Stimulated activated CD8-positive, alpha-beta memory T cell treated with anti-CD3 and anti-CD28 coated beads, Interleukin-15, amount 100 ng/mL, for 4 hours (primary cell): ENCODE data around the gene S100A14.
"Not testable (repeated sequence)": the region's sequence is repeated elsewhere in the genome, so short reads cannot be mapped to it uniquely, and the experiment has no call there.

Experiments used
- DNase-seq, 2 donors: peaks; one replicate each; pipeline ENCODE4 v3.0.0-alpha.2; 2020; ENCODE audit warnings: low read depth in 2 of 2

S100A14 gene

GRCh38 chr1:153615406-153615805 lies 719 bp downstream of the S100A14 start:
- DNase-seq, result no peak

- no peak for DNase-seq
Observed at GRCh38 chr1:153614906-153615305, 1.2 kb downstream of the S100A14 start.

- no peak for DNase-seq
Observed at GRCh38 chr1:153614189-153614900, 1.8 kb downstream of the S100A14 start.

DNA sequence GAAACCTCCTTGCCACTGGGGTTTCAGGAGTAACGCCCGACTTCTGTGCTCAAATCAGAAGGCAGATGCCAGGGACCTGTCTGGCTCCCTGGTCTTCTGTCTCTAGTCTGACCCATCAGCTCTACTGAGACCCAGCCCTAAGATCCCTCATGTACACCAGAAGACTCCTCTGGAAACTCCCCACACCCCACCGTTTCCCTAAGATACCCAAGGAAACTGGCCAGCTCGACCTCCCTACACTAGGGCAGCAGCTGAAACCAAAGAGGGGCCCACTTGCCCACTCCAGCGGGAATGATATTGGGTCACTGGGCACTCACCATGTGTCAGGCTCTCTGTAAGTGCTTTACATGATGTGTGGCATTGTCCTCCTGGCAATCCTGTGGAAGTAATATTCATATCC lies 2.7 kb downstream of the S100A14 start:
- no peak for DNase-seq

DNA sequence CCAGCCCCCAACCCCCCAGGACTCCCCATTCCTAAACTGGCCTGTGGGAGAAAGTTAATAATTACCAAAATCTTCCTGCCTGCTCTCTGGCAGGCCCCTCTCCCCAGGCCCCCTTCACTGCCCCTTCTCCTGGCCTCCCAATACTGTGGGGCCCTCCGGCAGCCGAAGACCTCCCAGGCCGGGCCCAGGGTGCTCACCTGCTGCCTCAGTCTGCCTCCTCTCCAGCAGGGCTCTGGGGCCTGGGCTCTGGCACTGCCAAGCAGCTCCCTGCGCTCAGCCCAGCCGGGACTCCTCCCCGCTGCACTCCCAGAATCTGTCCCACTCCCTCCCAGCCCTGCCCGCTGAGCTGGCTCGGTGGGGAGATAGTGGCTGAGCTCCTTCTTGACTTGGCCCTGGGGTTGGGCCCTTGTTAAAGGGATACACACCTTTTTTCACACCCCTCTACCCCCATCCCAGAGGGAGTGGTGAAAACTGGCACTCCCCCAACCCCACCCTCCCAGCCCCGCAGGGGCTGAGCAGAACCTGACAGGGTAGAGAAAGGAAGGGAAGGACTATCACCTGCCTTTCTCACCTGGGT lies 3.3 kb downstream of the S100A14 start, which contains the start of gene S100A16:
Gene S100A16, minus strand, starts transcription at position 383 of the 577 bp plus-strand sequence. CDS start 4,986 bp downstream, outside the sequence.
- DNase-seq, result no peak

DNA sequence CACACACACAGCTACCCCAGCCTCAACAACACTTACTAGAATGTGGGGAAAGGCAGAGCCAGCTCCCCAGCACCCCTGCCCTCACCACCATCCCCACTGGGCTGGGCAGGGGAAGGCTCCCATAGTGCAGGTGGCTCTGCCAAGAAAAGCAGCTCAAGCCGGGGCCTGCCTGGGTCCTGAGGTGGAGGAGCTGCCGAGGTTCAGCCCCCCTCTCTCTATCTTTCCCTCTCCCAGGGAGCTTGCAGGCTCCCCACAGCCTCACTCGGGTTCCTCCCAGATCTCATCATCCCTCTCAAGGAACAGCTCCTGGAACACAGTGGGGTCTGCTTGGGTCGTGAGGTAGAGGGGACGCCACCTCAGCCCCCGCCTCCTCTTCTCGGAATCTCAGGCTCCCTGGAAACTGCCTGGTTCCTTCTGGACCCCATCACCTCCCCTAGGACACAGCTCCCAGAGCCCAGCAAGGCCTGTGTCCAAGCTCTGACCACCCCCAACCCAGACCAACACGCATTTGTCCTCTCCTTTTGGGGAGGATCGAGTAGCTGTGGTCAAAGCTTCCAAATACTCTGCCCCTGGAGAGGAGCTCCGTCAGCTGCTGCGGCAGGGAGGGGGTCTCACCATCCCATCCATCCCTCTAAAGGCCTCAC lies 3.9 kb downstream of the S100A14 start:
- no peak for DNase-seq

DNA sequence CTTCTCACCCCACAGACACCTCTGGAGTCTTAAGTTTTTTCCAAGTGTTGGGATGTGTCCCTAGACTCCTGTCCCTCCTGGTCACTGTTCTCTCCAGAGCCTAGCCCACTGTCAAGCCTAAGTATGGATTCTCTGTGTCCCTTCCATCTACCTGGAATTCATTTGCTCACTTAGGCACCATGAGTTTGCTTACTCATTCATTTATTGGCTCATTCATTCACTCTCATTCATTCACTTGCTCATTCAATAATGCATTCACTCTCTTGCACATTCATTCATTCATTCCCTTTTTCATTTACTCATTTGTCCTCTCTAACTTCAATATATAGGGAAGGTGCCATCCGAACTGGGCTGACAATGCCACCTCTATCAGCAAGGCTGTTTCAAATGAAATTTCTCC lies 4.8 kb downstream of the S100A14 start:
- no peak for DNase-seq

DNA sequence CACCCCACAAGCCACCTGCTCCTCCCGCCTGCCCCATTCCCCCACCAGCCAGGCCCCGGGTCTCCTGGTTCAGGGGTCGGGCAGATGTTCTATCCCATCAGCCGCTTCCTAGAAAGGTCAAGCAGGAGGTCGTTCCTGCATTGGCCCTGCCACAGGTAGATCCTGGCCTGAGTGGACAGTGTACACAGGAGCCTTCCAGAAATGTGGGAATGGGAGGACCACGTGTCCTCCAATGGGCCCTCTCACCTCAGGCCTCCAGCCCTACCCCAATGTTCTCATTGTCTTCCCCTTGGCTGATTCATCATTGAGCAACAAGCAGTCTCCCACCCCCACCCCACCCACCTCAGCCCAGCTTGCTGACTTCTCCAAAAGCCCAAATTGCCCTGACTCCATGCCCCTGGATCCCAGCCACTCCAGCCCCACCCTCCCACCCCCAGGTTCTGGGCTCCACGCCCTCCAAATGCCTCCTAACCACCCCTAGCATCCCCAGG lies 5.3 kb downstream of the S100A14 start:
- no peak for DNase-seq

GRCh38 chr1:153610334-153610733 lies 5.8 kb downstream of the S100A14 start:
- no peak for DNase-seq

DNA sequence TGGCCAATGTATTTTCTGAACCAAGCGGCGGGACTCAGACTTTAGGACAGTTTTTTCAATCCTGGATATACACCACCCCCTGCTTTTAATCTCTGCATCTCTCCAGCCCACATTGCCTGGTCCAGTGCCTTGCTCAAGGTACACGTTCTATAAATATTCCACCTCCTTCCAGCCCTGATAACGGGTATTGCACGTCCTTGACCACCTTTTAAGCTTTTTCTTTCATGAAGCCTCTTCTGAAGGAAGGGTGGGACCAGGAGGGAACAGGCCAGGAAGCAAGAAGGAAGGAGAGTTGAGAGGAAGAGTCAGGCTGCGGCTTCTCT lies 6.6 kb downstream of the S100A14 start:
- DNase-seq, result no peak

GRCh38 chr1:153608742-153609584 lies 7.2 kb downstream of the S100A14 start:
- no peak for DNase-seq

- no peak for DNase-seq
Observed at GRCh38 chr1:153608089-153608682, 7.9 kb downstream of the S100A14 start.

GRCh38 chr1:153607381-153607780 lies 8.7 kb downstream of the S100A14 start:
- DNase-seq, result no peak

DNA sequence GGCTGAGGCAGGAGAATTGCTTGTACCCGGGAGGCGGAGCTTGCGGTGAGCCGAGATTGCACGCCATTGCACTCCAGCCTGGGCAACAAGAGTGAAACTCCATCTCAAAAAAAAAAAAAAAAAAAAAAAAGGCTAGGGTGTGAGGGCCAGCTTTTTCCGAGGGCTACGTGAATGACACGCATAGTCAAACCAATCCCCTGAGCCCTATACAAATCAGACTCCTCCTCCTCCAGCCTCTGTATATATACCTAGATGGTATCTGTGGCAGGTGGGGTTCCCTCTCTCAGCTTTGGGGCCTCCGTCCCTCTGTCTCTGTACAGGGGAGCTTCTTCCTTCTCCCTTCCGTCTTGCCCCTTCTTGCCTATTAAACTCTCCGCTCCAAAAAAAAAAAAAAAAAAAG lies 9.9 kb downstream of the S100A14 start:
- DNase-seq, result no peak

- no peak for DNase-seq
Observed at GRCh38 chr1:153602749-153603148, 13.4 kb downstream of the S100A14 start.

GRCh38 chr1:153599847-153600246 lies 16.3 kb downstream of the S100A14 start:
- DNase-seq, result no peak

- no peak for DNase-seq
Observed at GRCh38 chr1:153598309-153599172, 17.6 kb downstream of the S100A14 start.

GRCh38 chr1:153597206-153597605 lies 18.9 kb downstream of the S100A14 start:
- no peak for DNase-seq

GRCh38 chr1:153592748-153593147 lies 23.4 kb downstream of the S100A14 start:
- no peak for DNase-seq

GRCh38 chr1:153588482-153588881 lies 27.6 kb downstream of the S100A14 start:
- no peak for DNase-seq

DNA sequence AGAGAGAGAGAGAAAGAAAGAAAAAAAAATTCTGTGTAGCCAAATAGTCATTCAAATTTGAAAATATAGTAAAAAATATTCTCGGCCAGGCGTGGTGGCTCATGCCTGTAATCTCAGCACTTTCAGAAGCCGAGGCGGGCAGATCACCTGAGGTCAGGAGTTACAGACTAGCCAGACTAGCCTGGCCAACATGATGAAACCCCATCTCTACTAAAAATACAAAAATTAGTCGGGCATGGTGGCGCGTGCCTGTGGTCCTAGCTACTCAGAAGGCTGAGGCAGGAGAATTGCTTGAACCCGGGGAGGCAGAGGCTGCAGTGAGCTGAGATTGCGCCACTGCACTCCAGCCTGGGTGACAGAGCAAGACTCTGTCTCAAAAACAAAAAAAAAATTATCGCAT lies 28.1 kb downstream of the S100A14 start:
- not testable (repeated sequence) for DNase-seq
